Jurkat, Clone E6-1 (cell line): Measurements from ENCODE around the gene ITGBL1.
A peak's percentile ranks its signal among the peaks of the same experiment; 100 is the strongest.
"Not testable (repeated sequence)": the region's sequence is repeated elsewhere in the genome, so short reads cannot be mapped to it uniquely, and the experiment has no call there.

Source experiments
- DNase-seq: peaks from one replicate; pipeline ENCODE4 v3.0.0-alpha.2; 2011; ENCODE audit warnings: low read depth, low spot score
- H3K4me3 ChIP-seq: 2 replicates; pipeline ENCODE4 v1.5.1; 2011; ENCODE audit warnings: mild to moderate bottlenecking, low read length, control low read depth, moderate library complexity

The ITGBL1 gene

DNA sequence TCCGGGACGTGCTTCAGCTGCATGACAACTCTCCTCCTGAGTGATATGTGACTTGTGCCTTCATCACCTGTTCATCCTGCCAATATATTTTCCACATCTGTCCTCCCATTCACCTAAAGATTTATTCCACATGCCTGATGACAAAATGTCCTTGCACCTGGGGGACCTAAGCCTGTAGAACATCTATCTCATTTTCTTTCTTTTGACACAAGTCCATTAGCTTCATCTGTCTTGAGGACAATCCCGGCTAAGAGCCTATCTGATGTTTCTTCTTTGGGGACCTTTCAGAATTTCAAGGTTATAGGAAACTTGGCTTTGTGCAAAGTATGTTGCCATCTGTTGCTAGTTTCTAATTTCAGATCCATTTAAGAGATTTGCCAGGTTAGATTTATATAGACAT is 41.1 kb downstream of the ITGBL1 start:
- no peak overlapping the region for H3K4me3 ChIP-seq
- no peak for DNase-seq

DNA sequence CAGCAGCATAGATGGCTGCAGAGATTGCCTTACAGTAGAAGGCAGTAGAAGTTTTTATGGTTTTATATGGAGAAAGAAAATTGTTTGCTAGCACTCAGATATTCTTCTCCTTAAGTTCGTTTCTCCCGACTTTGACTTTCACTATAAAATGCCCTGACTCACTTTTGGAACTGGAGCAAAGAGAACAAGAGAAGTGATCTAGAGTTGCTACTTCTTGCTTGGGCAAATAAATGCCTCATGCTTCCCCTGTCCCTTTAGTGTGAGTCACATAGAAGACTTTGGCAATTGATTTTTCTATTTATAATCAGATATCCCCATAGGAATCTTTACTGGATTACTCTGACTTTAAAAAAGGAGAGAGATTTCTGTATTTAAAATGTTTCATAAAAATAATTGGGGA is 46.9 kb downstream of the ITGBL1 start:
- DNase-seq, result no peak
- no peak overlapping the region for H3K4me3 ChIP-seq

- no peak for DNase-seq
- H3K4me3 ChIP-seq, result no peak overlapping the region
Measured at GRCh38 chr13:101502618-101503017, 50.1 kb downstream of the ITGBL1 start.

GRCh38 chr13:101511161-101511560 is 58.7 kb downstream of the ITGBL1 start:
- no peak overlapping the region for H3K4me3 ChIP-seq
- DNase-seq, result no peak

- no peak overlapping the region for H3K4me3 ChIP-seq
- DNase-seq, result no peak
Measured at GRCh38 chr13:101511766-101512165, 59.3 kb downstream of the ITGBL1 start.

DNA sequence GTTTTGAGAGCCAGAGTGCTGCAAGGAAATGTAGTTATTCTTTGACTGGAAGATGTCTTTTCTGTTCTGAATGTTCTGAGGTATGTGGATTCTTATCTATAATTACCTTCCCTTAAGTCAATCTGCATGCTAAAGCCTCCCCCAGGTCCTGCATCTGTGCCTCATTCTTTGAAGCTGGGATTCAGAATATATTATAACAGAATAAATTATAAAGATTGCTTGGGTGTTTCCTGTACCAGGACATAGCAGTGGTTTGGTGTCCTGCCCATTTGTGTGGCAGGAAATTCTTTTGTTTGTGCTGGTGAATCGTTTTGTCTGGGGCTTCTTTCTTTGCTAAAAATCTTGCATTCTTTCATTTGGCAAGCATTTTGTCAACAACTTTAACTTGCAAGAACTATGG is 60.2 kb downstream of the ITGBL1 start:
- no peak for DNase-seq

DNA sequence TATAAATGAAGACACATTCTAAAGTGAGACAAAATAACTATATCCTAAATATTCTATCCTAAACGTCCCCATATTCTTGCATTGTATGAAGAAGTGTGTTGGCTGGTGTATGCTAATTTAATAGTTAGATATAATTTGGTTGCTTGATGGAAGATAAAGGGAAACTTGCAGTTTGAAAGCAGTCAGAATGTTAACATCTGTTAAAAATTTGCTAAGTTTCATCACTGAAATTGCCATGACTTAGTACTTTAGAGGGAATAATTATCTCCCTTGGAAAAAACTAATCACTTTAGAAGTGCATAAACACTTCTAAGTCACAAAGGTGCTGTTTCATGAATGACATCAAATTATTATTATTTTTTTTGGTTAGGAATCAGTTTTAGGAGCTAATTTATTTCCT is 61.6 kb downstream of the ITGBL1 start:
- no peak for DNase-seq
- H3K4me3 ChIP-seq, result no peak overlapping the region

More for the DNA sequence above, 60.2 kb downstream of the ITGBL1 start:
- no peak overlapping the region for H3K4me3 ChIP-seq

DNA sequence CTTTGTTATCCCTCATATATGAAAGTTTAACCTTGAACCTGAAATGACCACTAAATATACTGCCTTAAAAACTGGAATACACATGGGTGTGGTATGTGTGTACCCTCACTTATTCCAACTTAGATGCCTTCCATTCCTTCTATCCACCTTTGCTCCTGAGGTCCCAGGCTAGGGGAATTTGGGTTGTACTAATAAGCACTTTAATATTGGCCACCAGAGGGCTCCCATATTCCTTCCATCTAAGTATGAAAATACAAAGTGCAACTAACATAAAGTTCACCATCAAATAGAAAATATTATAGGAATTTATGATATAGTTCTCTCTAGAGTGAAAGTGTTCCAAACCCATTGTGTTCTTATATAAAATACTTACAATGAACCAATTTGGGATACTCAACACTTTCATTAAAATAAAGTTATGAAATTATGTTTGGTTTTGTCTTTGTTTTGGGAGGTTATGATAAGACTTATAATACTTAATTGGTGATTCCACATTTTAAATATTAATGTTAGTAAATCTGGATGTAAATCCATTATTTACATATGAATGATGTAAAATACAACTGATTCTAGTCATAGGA is 62.3 kb downstream of the ITGBL1 start:
- no peak overlapping the region for H3K4me3 ChIP-seq
- peak; percentile 36 for DNase-seq

- DNase-seq, result no peak
- no peak overlapping the region for H3K4me3 ChIP-seq
Measured at GRCh38 chr13:101515504-101515903, 63.0 kb downstream of the ITGBL1 start.

GRCh38 chr13:101516262-101516661 is 63.8 kb downstream of the ITGBL1 start:
- no peak overlapping the region for H3K4me3 ChIP-seq
- DNase-seq, result no peak

GRCh38 chr13:101520672-101521071 is 68.2 kb downstream of the ITGBL1 start:
- peak; percentile 65 for DNase-seq
- H3K4me3 ChIP-seq, result no peak overlapping the region

GRCh38 chr13:101521371-101521770 is 68.9 kb downstream of the ITGBL1 start:
- H3K4me3 ChIP-seq, result no peak overlapping the region

GRCh38 chr13:101522607-101523006 is 70.1 kb downstream of the ITGBL1 start:
- H3K4me3 ChIP-seq, result no peak overlapping the region
- DNase-seq, result no peak

More at GRCh38 chr13:101521371-101521770, 68.9 kb downstream of the ITGBL1 start:
- no peak for DNase-seq

DNA sequence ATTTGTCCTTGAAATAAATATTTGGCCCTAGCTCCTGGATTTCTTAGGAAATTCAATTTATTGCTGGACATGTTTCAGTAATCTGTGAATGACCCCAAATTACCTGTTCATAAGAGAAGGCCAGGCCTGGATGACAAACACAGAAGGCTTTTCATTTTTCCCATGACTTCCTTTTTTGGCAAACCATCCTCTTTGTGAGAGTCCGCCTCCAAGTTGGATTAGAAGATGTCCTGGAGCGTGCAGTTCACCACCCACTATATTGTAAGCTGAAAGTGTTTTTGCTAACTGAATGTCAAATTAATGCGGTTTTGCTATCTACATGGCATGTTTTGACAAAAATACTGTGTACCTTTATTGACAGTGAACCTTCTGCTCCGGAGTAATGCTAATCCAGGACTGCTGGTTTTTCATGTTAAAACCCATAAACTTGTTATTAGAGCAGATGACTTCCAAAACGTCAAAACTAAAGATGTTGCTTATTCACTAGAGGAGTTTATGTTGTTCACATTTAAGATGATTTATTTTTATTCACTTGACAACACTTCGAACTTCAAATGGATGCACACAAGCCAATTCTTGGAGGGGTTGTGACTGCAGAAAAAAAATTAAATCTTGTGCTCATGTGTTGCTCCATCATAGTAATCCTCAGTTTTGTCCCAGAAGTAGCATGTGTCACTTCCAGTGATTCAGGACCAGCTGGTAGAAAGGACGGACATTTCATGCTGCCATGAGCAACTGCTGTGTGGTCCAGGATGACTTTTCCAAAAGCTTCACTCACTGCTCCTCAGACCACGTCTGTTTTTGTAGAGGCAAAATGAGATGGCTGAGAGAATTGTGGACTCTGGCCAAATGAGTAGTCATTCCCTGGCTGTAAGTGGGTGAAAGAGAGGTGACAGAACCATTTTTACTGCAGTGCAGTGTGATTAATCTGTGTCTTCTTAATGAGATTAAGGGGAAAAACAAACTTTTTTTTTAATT is 71.0 kb downstream of the ITGBL1 start:
- DNase-seq, result no peak
- H3K4me3 ChIP-seq, result no peak overlapping the region

DNA sequence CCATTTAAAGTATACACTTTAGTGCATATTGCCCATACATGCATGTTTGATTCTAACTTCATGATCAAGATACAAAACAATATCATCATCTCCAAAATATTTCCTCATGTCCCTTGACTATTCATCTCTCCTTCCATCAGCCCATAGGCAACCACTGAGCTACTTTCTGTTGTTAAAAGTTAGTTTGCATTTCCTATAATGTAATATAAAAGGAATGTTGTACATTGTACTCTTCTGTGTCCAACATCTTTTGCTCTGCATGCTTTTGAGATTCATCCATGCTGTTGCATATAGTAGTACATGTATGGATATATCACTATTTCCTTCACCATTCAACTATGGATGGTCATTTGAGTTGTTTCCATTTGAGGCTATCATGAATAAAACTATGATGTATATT is 74.7 kb downstream of the ITGBL1 start:
- DNase-seq, result no peak
- no peak overlapping the region for H3K4me3 ChIP-seq

- no peak overlapping the region for H3K4me3 ChIP-seq
- no peak for DNase-seq
Measured at GRCh38 chr13:101529422-101529821, 76.9 kb downstream of the ITGBL1 start.

DNA sequence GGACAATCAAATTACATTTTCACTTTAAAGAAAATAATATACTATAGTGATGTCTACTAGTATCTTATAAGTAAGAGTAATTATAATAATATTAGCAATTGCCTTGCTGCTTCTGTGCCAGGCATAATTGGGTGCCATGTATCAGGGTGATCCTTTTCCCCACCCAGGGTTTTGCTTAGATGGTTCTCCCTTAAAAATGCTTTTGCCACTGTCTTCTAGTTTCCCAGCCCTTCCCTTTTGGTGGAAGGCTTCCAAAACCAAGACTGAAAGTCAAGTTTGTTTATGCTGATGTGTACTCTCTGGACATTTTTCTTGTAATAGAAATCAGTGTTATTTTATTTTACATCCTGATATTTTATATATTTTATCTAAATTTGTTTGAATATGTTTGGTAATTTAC is 77.8 kb downstream of the ITGBL1 start:
- no peak overlapping the region for H3K4me3 ChIP-seq
- no peak for DNase-seq

- DNase-seq, result no peak
Measured at GRCh38 chr13:101535192-101535746, 82.8 kb downstream of the ITGBL1 start.

DNA sequence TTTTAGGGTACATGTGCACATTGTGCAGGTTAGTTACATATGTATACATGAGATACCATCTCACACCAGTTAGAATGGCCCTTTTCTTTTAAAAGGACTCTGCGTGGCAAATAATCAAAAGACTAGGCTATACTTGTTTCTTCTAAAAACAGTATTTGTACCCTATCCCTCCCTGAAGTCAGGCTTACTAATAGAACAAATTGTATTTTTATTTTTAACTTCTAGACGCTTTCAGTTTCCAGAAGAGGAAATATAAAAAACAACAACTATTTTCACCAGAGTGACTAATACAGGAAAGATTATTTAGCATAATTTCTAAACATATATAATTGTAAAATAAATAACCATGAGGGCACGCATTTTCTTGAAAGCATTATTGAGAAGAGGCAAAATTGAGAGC is 83.6 kb downstream of the ITGBL1 start:
- H3K4me3 ChIP-seq, result no peak overlapping the region
- DNase-seq, result no peak

More at GRCh38 chr13:101535192-101535746, 82.8 kb downstream of the ITGBL1 start:
- no peak overlapping the region for H3K4me3 ChIP-seq

DNA sequence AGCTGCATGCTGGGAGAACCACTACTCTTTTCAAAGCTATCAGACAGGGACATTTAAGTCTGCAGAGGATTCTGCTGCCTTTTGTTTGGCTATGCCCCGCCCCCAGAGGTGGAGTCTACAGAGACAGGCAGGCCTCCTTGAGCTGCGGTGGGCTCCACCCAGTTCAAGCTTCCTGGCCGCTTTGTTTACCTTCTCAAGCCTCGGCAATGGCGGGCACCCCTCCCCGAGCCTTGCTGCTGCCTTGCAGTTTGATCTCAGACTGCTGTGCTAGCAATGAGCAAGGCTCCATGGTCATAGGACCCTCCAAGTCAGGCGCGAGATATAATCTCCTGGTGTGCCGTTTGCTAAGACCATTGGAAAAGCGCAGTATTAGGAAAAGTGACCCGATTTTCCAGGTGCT is 92.1 kb downstream of the ITGBL1 start:
- H3K4me3 ChIP-seq, DNase-seq: not testable (repeated sequence)
